Measurements from ENCODE around the gene TP53TG5.

The TP53TG5 gene

GRCh38 chr20:45347936-45348778 is 30.0 kb downstream of the TP53TG5 start, which contains the start of gene SDC4:
SDC4 (minus strand) TSS chr20:45348424; CDS start chr20:45348384, 40 bp downstream.
- TF ChIP-seq CTCF (IDR thresholded peaks at IDR 0.05; ENCODE audit: control insufficient read depth, insufficient read depth, low read depth, low read length, missing control alignments), result no peak
- no peak for DNase-seq (ENCODE audit: low read depth)
- H3K4me3 ChIP-seq (ENCODE audit: control insufficient read depth, low read depth, low read length), result peak within 1 kb of the TSS; percentile 87

GRCh38 chr20:45347297-45347935 is 30.7 kb downstream of the TP53TG5 start:
- DNase-seq (ENCODE audit: low read depth), result no peak
- TF ChIP-seq CTCF (IDR thresholded peaks at IDR 0.05; ENCODE audit: control insufficient read depth, insufficient read depth, low read depth, low read length, missing control alignments), result no peak
- H3K4me3 ChIP-seq (ENCODE audit: control insufficient read depth, low read depth, low read length), result peak overlapping the region; percentile 87

GRCh38 chr20:45346851-45347250 is 31.3 kb downstream of the TP53TG5 start:
- TF ChIP-seq CTCF (IDR thresholded peaks at IDR 0.05; ENCODE audit: control insufficient read depth, insufficient read depth, low read depth, low read length, missing control alignments), result no peak
- peak overlapping the region; percentile 87 for H3K4me3 ChIP-seq (ENCODE audit: control insufficient read depth, low read depth, low read length)
- no peak for DNase-seq (ENCODE audit: low read depth)

GRCh38 chr20:45346291-45346718 is 31.8 kb downstream of the TP53TG5 start:
- no peak for TF ChIP-seq CTCF (IDR thresholded peaks at IDR 0.05; ENCODE audit: control insufficient read depth, insufficient read depth, low read depth, low read length, missing control alignments)
- peak overlapping the region; percentile 87 for H3K4me3 ChIP-seq (ENCODE audit: control insufficient read depth, low read depth, low read length)
- no peak for DNase-seq (ENCODE audit: low read depth)

- no peak for DNase-seq (ENCODE audit: low read depth)
- TF ChIP-seq CTCF (IDR thresholded peaks at IDR 0.05; ENCODE audit: control insufficient read depth, insufficient read depth, low read depth, low read length, missing control alignments), result no peak
- peak overlapping the region; percentile 87 for H3K4me3 ChIP-seq (ENCODE audit: control insufficient read depth, low read depth, low read length)
Measured at GRCh38 chr20:45345104-45345936, 32.8 kb downstream of the TP53TG5 start.

- peak; percentile 71 for DNase-seq (ENCODE audit: low read depth)
- H3K4me3 ChIP-seq (ENCODE audit: control insufficient read depth, low read depth, low read length), result peak overlapping the region; percentile 17
- TF ChIP-seq CTCF (IDR thresholded peaks at IDR 0.05; ENCODE audit: control insufficient read depth, insufficient read depth, low read depth, low read length, missing control alignments), result no peak
Measured at GRCh38 chr20:45344168-45344860, 33.8 kb downstream of the TP53TG5 start.

All from AG09309 (cell line).